Mucosa of descending colon (tissue), 3 donors: ENCODE results near the gene RXRA. TPM values are rescaled to one million over a fixed set of nuclear protein-coding genes. Genes with fewer than 3 reads are reported as not detected.

Source experiments
- ATAC-seq: fragments of 200-7000 bp; cut with Tn5 transposase; one replicate; pipeline ENCODE4 v1.9.1; 2020; ENCODE audit warnings: mild to moderate bottlenecking, moderate library complexity
- DNase-seq, 3 donors: peaks; one replicate each; pipeline ENCODE4 v3.0.0-alpha.2; 2020
- H3K36me3 ChIP-seq: fragments of 200-600 bp; one replicate; pipeline ENCODE4 v1.8.0; 2021; ENCODE audit warnings: low read depth, mild to moderate bottlenecking
- H3K4me1 ChIP-seq: fragments of 200-600 bp; one replicate; pipeline ENCODE4 v1.8.0; 2021; ENCODE audit warnings: low read depth, mild to moderate bottlenecking
- H3K4me3 ChIP-seq: fragments of 200-600 bp; one replicate; pipeline ENCODE4 v1.8.0; 2021; ENCODE audit warnings: mild to moderate bottlenecking
- H3K9me3 ChIP-seq: fragments of 200-600 bp; one replicate; pipeline ENCODE4 v1.8.0; 2021; ENCODE audit warnings: mild to moderate bottlenecking
- intact Hi-C, 2 donors: fragments of 100-400 bp; cut with DNase I in 1 of 2; cut with micrococcal nuclease in 1 of 2; formaldehyde crosslinking; loops; one replicate each; pipeline versions ENCODE4 v1.11.0 to v1.11.1; 2022; cut with DNase I, micrococcal nuclease
- total RNA-seq, 3 donors: library from RNA; stranded (reverse); fragmentation: NEBNext Ultra II Directional in 2 of 3; extraction: Animal tissue kit (Norgen Biotek cat#: 25700) in 2 of 3; gene quantifications; one replicate each; pipeline versions ENCODE4 v1.2.1 to v1.2.4, GENCODE V29; 2021 to 2023
- TF ChIP-seq, protein P1 (sequence below): fragments of 200-600 bp; IDR thresholded peaks from one replicate; pipeline ENCODE4 v1.8.0; 2022; ENCODE audit warnings: antibody characterized with exemption, mild to moderate bottlenecking
- donor health status: DM: no; HTN: no; CAD: no; lungs with moderate emphysema.
- donor health status: DM: no; HTN: no; CAD: no.
- donor health status: DM: no; HTN: yes; CAD: no.

Gene RXRA
- total RNA-seq, 3 donors from 2014 or later, result 75.2 to 101 (median 85.3) TPM

DNA sequence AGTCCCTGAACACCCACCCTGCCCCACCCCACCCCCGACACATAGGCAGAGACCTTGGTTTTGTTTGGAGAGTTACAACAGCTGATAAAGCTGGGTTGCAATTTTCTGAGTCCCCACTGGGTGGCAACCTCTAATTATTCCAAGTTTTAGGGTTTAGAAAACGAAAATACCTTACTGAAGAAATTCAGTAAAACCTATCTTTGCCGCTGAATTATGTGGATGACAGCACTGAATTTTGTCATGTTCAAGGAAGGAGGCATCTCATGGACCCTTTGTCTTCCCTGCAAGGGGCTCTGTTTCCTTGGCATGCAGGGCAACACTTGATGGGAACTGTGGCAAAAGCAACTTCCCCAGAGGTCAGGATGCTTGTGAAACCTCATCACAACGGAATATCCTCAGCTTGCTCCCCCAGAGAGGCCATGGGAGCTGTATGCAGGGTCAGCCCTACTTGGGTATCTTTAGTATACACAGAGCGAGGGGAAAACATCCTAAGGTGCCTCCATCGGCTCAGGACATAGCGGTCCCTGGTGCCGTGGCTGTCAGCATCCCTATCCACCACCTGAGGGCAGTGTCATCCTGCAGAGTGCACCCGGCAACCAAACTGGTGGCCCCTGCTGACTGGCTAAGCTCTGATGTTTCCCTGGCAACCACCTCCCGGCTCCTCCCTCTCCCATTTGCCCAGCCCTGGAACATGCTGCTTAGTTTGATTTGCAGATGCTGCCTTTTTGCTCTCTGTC lies 123.1 kb downstream of the RXRA start:
- ATAC-seq, result peak; percentile 98

GRCh38 chr9:134451700-134452458 lies 125.6 kb downstream of the RXRA start:
- H3K4me3 ChIP-seq, result no peak overlapping the region
- TF ChIP-seq, protein P1, sequence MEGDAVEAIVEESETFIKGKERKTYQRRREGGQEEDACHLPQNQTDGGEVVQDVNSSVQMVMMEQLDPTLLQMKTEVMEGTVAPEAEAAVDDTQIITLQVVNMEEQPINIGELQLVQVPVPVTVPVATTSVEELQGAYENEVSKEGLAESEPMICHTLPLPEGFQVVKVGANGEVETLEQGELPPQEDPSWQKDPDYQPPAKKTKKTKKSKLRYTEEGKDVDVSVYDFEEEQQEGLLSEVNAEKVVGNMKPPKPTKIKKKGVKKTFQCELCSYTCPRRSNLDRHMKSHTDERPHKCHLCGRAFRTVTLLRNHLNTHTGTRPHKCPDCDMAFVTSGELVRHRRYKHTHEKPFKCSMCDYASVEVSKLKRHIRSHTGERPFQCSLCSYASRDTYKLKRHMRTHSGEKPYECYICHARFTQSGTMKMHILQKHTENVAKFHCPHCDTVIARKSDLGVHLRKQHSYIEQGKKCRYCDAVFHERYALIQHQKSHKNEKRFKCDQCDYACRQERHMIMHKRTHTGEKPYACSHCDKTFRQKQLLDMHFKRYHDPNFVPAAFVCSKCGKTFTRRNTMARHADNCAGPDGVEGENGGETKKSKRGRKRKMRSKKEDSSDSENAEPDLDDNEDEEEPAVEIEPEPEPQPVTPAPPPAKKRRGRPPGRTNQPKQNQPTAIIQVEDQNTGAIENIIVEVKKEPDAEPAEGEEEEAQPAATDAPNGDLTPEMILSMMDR, result no peak
- intact Hi-C loops, result loop anchor here in 1 of 2 donors (10.0 kb wide), 1 partner anchor 293 kb away; no protein-coding TSS in a partner anchor
- ATAC-seq (no peak), DNase-seq (no peak)
- H3K4me1 ChIP-seq, result peaks cover 4% of the 10 kb centered on the region
- H3K36me3 ChIP-seq, result no peaks in the 10 kb centered on the region
- peaks cover 8% of the 10 kb centered on the region for H3K9me3 ChIP-seq

More for the DNA sequence above, 123.1 kb downstream of the RXRA start:
- intact Hi-C loops, result no loop called here
- TF ChIP-seq, protein P1, result peak; percentile 80
- peaks cover 8% of the 10 kb centered on the region for H3K9me3 ChIP-seq
- H3K4me1 ChIP-seq, result no peaks in the 10 kb centered on the region
- DNase-seq, result peak; percentile 87 to 89 (median 89)
- H3K36me3 ChIP-seq, result no peaks in the 10 kb centered on the region
- no peak overlapping the region for H3K4me3 ChIP-seq

DNA sequence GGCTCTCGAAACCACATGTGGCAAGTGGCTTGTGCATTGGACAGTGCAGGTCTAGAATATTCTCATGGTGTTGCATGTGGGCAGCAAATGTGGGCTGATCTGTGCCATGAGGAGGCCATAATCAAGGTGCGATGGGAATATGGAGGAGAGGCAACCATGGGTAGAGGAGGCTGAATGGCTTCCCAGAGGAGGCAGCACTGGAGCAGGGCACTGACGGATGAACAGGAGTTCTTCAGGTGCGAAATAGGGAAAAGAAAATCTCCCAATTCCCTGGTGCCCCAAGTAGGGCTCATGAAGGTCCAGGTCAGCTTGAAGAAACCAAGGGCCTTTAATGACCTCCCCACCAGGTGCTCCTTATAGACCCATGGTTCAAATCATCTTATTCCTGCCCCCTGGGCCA lies 126.5 kb downstream of the RXRA start:
- no peak overlapping the region for H3K4me3 ChIP-seq
- DNase-seq (no peak), ATAC-seq (no peak)
- peaks cover 8% of the 10 kb centered on the region for H3K9me3 ChIP-seq
- TF ChIP-seq, protein P1, result no peak
- H3K4me1 ChIP-seq, result peaks cover 5% of the 10 kb centered on the region
- intact Hi-C loops, result loop anchor here in 1 of 2 donors (10.0 kb wide), 1 partner anchor 292 kb away; no protein-coding TSS in a partner anchor
- no peaks in the 10 kb centered on the region for H3K36me3 ChIP-seq

GRCh38 chr9:134453776-134454475 lies 127.7 kb downstream of the RXRA start:
- ATAC-seq (no peak), DNase-seq (no peak)
- intact Hi-C loops, result loop anchor here in 1 of 2 donors (10.0 kb wide), 1 partner anchor 291 kb away; no protein-coding TSS in a partner anchor
- Histone ChIP-seq H3K4me3 (no peak overlapping the region), H3K36me3 (no peaks in the 10 kb centered on the region), H3K9me3 (peaks cover 3% of the 10 kb centered on the region), H3K4me1 (peaks cover 5% of the 10 kb centered on the region)
- TF ChIP-seq, protein P1, result no peak

- intact Hi-C loops, result loop anchor here in 1 of 2 donors (10.0 kb wide), 1 partner anchor 290 kb away; no protein-coding TSS in a partner anchor
- Histone ChIP-seq H3K4me1 (peaks cover 5% of the 10 kb centered on the region), H3K36me3 (no peaks in the 10 kb centered on the region), H3K9me3 (no peaks in the 10 kb centered on the region), H3K4me3 (no peak overlapping the region)
- ATAC-seq (no peak), DNase-seq (no peak)
- TF ChIP-seq, protein P1, result no peak
Observed at GRCh38 chr9:134454476-134454857, 128.2 kb downstream of the RXRA start.
